Measurements from ENCODE around the gene RABEP2.

DNA sequence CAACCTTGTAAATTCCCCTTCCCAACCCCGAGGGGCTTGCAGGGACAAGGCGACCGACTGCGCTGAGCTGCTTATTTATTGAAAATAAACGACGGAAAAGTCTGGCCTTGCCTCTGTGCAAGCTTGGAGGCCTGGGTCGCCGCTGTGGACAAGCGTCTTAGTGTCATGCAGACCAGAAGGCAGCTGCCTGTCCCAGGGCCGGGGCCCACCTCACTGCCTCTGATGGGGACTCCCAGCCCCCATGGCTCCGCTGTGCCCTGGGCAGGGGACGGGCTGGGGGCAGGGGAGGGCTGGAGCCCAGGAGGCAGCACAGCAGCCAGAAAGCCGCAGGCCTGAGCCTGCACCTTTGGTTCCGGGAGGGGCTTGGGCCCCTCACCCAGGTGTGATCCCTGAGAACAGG lies 20.7 kb downstream of the RABEP2 start:
- no peak for TF ChIP-seq MAX (IDR thresholded peaks at IDR 0.05)
- TF ChIP-seq, protein P1, sequence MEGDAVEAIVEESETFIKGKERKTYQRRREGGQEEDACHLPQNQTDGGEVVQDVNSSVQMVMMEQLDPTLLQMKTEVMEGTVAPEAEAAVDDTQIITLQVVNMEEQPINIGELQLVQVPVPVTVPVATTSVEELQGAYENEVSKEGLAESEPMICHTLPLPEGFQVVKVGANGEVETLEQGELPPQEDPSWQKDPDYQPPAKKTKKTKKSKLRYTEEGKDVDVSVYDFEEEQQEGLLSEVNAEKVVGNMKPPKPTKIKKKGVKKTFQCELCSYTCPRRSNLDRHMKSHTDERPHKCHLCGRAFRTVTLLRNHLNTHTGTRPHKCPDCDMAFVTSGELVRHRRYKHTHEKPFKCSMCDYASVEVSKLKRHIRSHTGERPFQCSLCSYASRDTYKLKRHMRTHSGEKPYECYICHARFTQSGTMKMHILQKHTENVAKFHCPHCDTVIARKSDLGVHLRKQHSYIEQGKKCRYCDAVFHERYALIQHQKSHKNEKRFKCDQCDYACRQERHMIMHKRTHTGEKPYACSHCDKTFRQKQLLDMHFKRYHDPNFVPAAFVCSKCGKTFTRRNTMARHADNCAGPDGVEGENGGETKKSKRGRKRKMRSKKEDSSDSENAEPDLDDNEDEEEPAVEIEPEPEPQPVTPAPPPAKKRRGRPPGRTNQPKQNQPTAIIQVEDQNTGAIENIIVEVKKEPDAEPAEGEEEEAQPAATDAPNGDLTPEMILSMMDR (IDR thresholded peaks at IDR 0.05 in 2 of 3, conservative IDR thresholded peaks at IDR 0.05 in 1 of 3; ENCODE audit: borderline replicate concordance in 1 of 3, insufficient read depth in 1 of 3, low read depth in 2 of 3, low read length in 2 of 3), result no peak
- TF ChIP-seq SP1 (IDR thresholded peaks at IDR 0.05; ENCODE audit: low read depth), result no peak
- TF ChIP-seq EZH2 (IDR thresholded peaks at IDR 0.05), result no peak
- TF ChIP-seq ZNF274 (IDR thresholded peaks at IDR 0.05; ENCODE audit: low read depth, low read length), result no peak
- no peak for TF ChIP-seq POLR2A (IDR thresholded peaks at IDR 0.05; ENCODE audit: borderline replicate concordance, extremely low read depth, insufficient read depth, insufficient read length)
- no peak for TF ChIP-seq ZFX (IDR thresholded peaks at IDR 0.05)
- TF ChIP-seq, protein P2, sequence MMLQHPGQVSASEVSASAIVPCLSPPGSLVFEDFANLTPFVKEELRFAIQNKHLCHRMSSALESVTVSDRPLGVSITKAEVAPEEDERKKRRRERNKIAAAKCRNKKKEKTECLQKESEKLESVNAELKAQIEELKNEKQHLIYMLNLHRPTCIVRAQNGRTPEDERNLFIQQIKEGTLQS (IDR thresholded peaks at IDR 0.05), result no peak
- TF ChIP-seq, protein P3, sequence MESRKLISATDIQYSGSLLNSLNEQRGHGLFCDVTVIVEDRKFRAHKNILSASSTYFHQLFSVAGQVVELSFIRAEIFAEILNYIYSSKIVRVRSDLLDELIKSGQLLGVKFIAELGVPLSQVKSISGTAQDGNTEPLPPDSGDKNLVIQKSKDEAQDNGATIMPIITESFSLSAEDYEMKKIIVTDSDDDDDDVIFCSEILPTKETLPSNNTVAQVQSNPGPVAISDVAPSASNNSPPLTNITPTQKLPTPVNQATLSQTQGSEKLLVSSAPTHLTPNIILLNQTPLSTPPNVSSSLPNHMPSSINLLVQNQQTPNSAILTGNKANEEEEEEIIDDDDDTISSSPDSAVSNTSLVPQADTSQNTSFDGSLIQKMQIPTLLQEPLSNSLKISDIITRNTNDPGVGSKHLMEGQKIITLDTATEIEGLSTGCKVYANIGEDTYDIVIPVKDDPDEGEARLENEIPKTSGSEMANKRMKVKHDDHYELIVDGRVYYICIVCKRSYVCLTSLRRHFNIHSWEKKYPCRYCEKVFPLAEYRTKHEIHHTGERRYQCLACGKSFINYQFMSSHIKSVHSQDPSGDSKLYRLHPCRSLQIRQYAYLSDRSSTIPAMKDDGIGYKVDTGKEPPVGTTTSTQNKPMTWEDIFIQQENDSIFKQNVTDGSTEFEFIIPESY (IDR thresholded peaks at IDR 0.05; ENCODE audit: extremely low read depth, insufficient replicate concordance, low read length), result no peak
- no peak for TF ChIP-seq RAD21 (IDR thresholded peaks at IDR 0.05; ENCODE audit: low read depth)
- no peak for TF ChIP-seq POLR2AphosphoS5 (IDR thresholded peaks at IDR 0.05; ENCODE audit: low read depth, low read length)

Data from HCT116 (cell line).